DND-41 (cell line): ENCODE measurements around the gene DCLK2.

Experiments
- ATAC-seq: fragments of 200-7000 bp; cut with Tn5 transposase; 3 replicates; pipeline ENCODE4 v1.9.1; 2021; ENCODE audit warnings: low read depth; ENCODE audit not compliant: insufficient read depth
- DNase-seq: peaks from one replicate; pipeline ENCODE4 v3.0.0-alpha.2; 2020
- H2AFZ ChIP-seq: 2 replicates; pipeline ENCODE4 v1.6.0; 2012; ENCODE audit warnings: low read depth, low read length
- H3K27ac ChIP-seq: 2 replicates; pipeline ENCODE4 v1.5.1; 2012; ENCODE audit warnings: low read length, inconsistent platforms
- H3K27me3 ChIP-seq: fragments of 200-600 bp; sonication (generic); 2 replicates; pipeline ENCODE4 v1.6.0; 2012; ENCODE audit warnings: low read length, mild to moderate bottlenecking, inconsistent platforms; ENCODE audit not compliant: insufficient read depth, poor library complexity
- H3K36me3 ChIP-seq: 2 replicates; pipeline ENCODE4 v1.5.1; 2012; ENCODE audit warnings: low read length, inconsistent platforms; ENCODE audit not compliant: insufficient read depth
- H3K4me1 ChIP-seq: 2 replicates; pipeline ENCODE4 v1.5.1; 2012; ENCODE audit warnings: mild to moderate bottlenecking, low read length; ENCODE audit not compliant: insufficient read depth
- H3K4me2 ChIP-seq: 2 replicates; pipeline ENCODE4 v1.6.0; 2012; ENCODE audit warnings: mild to moderate bottlenecking, moderate library complexity, low read length, inconsistent platforms; ENCODE audit not compliant: insufficient read depth
- H3K4me3 ChIP-seq, 2 experiments: fragments of 200-600 bp in 1 of 2; shearing (Covaris generic) in 1 of 2; 2 replicates each; pipeline ENCODE4 v1.5.1; 2012 to 2016; ENCODE audit warnings: inconsistent platforms in 2 of 2, low read length in 2 of 2, mild to moderate bottlenecking in 2 of 2, low read depth in 1 of 2, moderate library complexity in 1 of 2
- H3K79me2 ChIP-seq: 2 replicates; pipeline ENCODE4 v1.6.0; 2012; ENCODE audit warnings: low read length, inconsistent platforms; ENCODE audit not compliant: insufficient read depth
- H3K9ac ChIP-seq: 2 replicates; pipeline ENCODE4 v1.6.0; 2012; ENCODE audit warnings: low read depth, mild to moderate bottlenecking, inconsistent platforms, low read length, moderate library complexity
- H3K9me3 ChIP-seq: 2 replicates; pipeline ENCODE4 v1.5.1; 2012; ENCODE audit warnings: low read length, moderate library complexity, mild to moderate bottlenecking, inconsistent platforms; ENCODE audit not compliant: insufficient read depth, severe bottlenecking
- H4K20me1 ChIP-seq: 2 replicates; pipeline ENCODE4 v1.6.0; 2012; ENCODE audit warnings: low read length; ENCODE audit not compliant: insufficient read depth
- EZH2 ChIP-seq: IDR thresholded peaks from 3 replicates; pipeline ENCODE4 v1.6.1; 2012; ENCODE audit warnings: borderline replicate concordance, low read depth, mild to moderate bottlenecking, moderate library complexity, low read length, inconsistent platforms; ENCODE audit not compliant: severe bottlenecking
- TF ChIP-seq, protein P1 (sequence below): IDR thresholded peaks from 2 replicates; pipeline ENCODE4 v1.5.1; 2012; ENCODE audit warnings: borderline replicate concordance, low read length, moderate library complexity, mild to moderate bottlenecking; ENCODE audit not compliant: poor library complexity, severe bottlenecking; ENCODE audit errors: extremely low read depth

The DCLK2 gene

DNA sequence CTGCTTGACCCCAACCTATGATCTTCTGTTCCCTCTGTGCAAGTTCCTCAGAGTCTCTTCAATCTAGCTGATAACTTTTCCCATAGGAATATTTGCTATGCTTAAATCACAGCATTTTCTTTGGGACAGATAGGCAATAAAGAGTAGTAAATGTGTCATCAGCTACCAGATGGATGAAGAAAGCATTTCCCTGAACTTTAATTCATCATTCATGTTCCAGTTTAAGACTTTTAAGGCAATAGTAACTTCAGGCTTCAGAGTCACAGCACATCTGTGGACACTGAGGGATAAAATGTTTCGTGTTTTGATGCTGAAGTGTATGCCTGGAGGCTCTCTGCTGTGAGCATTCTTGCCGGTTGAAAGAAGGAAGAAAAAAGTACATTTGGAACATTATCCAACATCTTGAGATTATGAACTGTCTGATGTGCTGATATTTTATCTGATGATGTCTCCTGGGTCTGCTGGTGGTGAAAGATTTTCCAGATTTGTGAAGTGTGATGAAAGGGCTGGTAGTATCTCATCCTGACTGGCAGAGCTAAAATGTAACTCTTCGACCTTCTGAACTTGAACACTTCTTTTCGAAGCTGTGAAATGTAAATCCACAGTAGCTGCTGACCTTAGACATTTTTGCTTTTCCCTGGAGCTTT, 133.7 kb downstream of the DCLK2 start:
- H2AFZ ChIP-seq, result no peak overlapping the region
- H3K4me3 ChIP-seq, result no peak overlapping the region
- no peak for DNase-seq
- no peaks in the 10 kb centered on the region for H3K9me3 ChIP-seq
- no peaks in the 10 kb centered on the region for H3K36me3 ChIP-seq
- H3K27ac ChIP-seq, result no peak overlapping the region
- no peaks in the 10 kb centered on the region for H3K4me1 ChIP-seq
- no peak overlapping the region for H3K4me2 ChIP-seq
- no peak overlapping the region for H3K9ac ChIP-seq
- H3K27me3 ChIP-seq, result no peaks in the 10 kb centered on the region
- H4K20me1 ChIP-seq, result no peaks in the 10 kb centered on the region
- H3K79me2 ChIP-seq, result no peaks in the 10 kb centered on the region
- ATAC-seq, result no peak
- no peak for TF ChIP-seq EZH2
- TF ChIP-seq, protein P1, sequence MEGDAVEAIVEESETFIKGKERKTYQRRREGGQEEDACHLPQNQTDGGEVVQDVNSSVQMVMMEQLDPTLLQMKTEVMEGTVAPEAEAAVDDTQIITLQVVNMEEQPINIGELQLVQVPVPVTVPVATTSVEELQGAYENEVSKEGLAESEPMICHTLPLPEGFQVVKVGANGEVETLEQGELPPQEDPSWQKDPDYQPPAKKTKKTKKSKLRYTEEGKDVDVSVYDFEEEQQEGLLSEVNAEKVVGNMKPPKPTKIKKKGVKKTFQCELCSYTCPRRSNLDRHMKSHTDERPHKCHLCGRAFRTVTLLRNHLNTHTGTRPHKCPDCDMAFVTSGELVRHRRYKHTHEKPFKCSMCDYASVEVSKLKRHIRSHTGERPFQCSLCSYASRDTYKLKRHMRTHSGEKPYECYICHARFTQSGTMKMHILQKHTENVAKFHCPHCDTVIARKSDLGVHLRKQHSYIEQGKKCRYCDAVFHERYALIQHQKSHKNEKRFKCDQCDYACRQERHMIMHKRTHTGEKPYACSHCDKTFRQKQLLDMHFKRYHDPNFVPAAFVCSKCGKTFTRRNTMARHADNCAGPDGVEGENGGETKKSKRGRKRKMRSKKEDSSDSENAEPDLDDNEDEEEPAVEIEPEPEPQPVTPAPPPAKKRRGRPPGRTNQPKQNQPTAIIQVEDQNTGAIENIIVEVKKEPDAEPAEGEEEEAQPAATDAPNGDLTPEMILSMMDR, result no peak

DNA sequence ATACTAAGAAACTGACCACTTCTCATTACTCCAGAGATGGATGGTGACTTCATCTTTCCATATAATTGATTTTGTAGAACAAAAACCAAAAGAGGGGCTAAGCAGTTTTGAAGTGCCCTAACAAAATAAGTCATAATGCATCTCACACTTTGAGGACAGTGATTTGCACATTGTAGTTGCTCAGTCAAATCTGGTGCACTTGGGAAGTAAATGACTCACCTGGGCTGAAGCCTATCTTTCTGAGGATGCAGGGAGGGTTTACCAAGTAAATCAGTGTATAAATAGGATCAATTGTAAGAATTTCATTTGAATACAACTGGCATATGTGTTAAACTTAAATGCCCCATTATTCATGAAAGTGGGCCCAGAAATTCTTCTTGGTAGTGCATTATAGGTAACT, 134.2 kb downstream of the DCLK2 start:
- ATAC-seq (no peak), DNase-seq (no peak)
- Histone ChIP-seq H3K4me3 (no peak overlapping the region), H3K4me1 (no peaks in the 10 kb centered on the region), H3K4me2 (no peak overlapping the region), H3K9ac (no peak overlapping the region), H3K9me3 (no peaks in the 10 kb centered on the region), H3K27ac (no peak overlapping the region), H3K36me3 (no peaks in the 10 kb centered on the region), H4K20me1 (no peaks in the 10 kb centered on the region), H3K27me3 (no peaks in the 10 kb centered on the region), H3K79me2 (no peaks in the 10 kb centered on the region), H2AFZ (no peak overlapping the region)
- TF ChIP-seq, protein P1, result no peak
- TF ChIP-seq EZH2, result no peak

DNA sequence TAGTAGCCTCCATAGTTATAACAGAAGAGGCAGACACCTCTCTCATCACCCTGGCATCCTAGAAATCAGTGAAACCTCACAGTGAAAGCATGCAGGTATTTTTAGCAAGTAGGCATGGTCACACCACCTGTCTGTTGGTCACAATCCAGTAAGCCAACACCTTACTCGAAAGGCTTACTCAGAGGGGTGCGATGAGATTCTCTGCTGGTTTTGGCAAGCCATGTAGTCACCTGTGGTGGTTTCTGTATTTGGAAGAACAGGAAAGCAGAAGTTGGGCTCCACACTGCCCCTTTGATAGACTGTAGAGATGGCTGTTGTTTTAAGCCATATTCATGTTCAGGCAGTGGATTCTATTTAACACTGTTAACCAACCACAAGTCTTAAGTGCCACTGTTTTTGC, 134.7 kb downstream of the DCLK2 start:
- Histone ChIP-seq H3K36me3 (no peaks in the 10 kb centered on the region), H3K4me2 (no peak overlapping the region), H4K20me1 (no peaks in the 10 kb centered on the region), H3K4me1 (no peaks in the 10 kb centered on the region), H2AFZ (no peak overlapping the region), H3K27ac (no peak overlapping the region), H3K9ac (no peak overlapping the region), H3K9me3 (no peaks in the 10 kb centered on the region), H3K79me2 (no peaks in the 10 kb centered on the region), H3K27me3 (no peaks in the 10 kb centered on the region), H3K4me3 (no peak overlapping the region)
- no peak for DNase-seq
- ATAC-seq, result no peak
- TF ChIP-seq, protein P1, result no peak
- no peak for TF ChIP-seq EZH2

DNA sequence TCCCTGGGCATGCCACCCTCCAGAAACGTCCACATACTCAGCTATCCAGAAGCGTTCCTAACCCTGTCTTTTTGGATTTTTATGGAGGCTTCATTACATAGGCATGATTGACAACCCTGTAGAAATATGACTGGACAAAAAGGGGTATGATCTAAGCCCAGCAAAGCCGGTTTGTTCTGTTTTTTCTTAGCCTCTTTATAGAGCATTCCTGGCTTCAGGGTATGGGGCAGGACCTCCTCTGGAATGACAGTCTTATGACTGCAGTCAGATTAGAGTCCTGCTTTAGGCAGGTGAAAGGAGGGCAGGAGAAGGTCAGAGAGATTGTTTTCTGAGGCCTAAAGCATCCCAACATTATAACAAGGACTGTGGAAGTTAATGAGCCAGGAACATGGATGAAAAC, 137.4 kb downstream of the DCLK2 start:
- Histone ChIP-seq H3K79me2 (no peaks in the 10 kb centered on the region), H3K4me2 (no peak overlapping the region), H3K36me3 (no peaks in the 10 kb centered on the region), H3K4me1 (no peaks in the 10 kb centered on the region), H2AFZ (no peak overlapping the region), H3K9ac (no peak overlapping the region), H4K20me1 (no peaks in the 10 kb centered on the region), H3K9me3 (no peaks in the 10 kb centered on the region), H3K27me3 (no peaks in the 10 kb centered on the region), H3K4me3 (no peak overlapping the region), H3K27ac (no peak overlapping the region)
- no peak for TF ChIP-seq EZH2
- TF ChIP-seq, protein P1, result no peak
- DNase-seq (no peak), ATAC-seq (no peak)
